ENCODE data around the gene TMEM212.

DNA sequence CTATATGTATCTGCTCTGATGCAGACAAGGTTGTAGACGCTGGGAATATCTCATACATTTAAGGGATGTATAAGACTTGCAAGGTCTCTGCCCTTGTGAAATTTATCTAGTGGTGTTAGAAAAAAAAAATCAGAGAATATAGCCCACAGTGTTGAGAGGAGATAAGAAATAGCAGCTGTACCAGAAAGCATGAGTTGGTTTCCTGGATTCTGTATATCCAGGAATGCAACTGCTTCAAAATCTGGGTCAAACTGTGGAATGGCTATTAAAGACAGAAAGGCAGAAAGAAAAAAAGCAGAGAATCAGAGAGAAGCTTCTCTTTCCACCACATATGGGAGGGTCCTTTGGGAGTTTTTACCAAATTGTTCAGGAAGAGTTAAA is 1.5 kb upstream of the TMEM212 start:
- TF ChIP-seq POLR2AphosphoS5 (IDR thresholded peaks at IDR 0.05; ENCODE audit: borderline replicate concordance, low read depth, low read length) (no peak), EZH2 (IDR thresholded peaks at IDR 0.05) (no peak), FOXP2 (optimal IDR thresholded peaks at IDR 0.05; ENCODE audit: control extremely low read depth, extremely low read length, insufficient read depth) (no peak)

All from SK-N-MC (cell line).